ENCODE data around the gene STYK1.
"Not testable (repeated sequence)": the region's sequence is repeated elsewhere in the genome, so short reads cannot be mapped to it uniquely, and the experiment has no call there.

Gene STYK1

DNA sequence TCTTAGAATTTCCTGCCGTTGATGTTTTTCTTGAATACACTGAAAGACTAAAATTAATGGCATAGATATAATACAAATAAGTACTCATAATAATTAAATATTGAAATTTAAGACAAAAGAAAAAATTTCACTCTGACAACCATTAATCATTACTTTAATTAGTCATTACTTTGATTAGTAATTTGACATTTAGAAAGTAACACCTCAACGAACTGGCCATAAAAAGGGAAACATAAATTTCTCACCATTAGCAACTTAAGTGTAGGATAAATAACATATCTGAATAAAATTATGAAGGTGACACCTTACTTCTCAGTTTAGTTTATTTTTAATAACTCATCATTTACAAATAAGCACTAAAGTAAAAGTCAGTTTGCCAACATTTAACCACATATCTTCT is 78.0 kb downstream of the STYK1 start:
- Histone ChIP-seq H3K4me1 (ENCODE audit: insufficient read depth, low read length) (no peaks in the 10 kb centered on the region), H3K9ac (ENCODE audit: low read depth, low read length) (no peak overlapping the region), H3K36me3 (ENCODE audit: insufficient read depth, low read length) (peaks cover 13% of the 10 kb centered on the region), H3K9me3 (ENCODE audit: control insufficient read depth, insufficient read depth, low read length) (no peaks in the 10 kb centered on the region)

DNA sequence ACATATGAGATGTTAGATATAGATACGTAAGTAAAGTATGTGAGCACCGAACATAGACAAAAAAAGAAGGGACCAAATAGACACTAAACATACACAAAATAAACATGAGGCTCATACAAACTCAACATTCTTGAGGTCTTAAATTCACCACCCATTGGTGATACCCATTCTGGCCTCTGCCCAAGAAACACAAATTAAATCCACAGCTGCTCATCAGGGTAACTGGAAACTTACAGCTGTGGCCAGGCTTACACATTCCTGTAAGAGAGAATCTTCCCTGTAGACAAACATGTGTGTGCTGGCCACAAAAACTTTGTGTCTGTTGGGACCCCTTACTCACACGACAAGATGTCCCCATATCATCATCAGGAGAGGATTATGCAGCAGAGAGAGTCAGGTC is 82.9 kb downstream of the STYK1 start:
- H3K4me1 ChIP-seq (ENCODE audit: insufficient read depth, low read length), result no peaks in the 10 kb centered on the region
- H3K9me3 ChIP-seq (ENCODE audit: control insufficient read depth, insufficient read depth, low read length), result no peaks in the 10 kb centered on the region
- no peak overlapping the region for H3K9ac ChIP-seq (ENCODE audit: low read depth, low read length)
- H3K36me3 ChIP-seq (ENCODE audit: insufficient read depth, low read length), result peaks cover 9% of the 10 kb centered on the region; the same call in 1 of the 2 replicates

DNA sequence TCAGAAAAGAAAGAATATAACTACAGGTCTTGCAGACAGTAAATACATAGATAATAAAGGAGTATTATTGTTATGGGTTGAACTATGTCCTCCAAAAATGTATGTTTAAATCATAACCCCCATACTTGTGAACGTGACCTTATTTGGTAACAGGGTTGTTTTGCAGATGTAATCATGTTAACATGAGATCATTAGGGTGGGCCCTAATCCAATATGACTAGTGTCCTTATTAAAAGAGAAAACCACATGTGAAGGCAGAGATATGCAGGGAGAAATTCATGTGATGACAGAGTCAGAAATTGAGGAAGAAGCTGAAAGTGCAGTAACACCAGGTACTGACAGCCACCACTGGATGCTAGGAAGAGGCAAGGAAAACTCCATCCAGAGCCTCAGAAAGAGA is 89.4 kb downstream of the STYK1 start:
- Histone ChIP-seq H3K36me3 (ENCODE audit: insufficient read depth, low read length) (no peaks in the 10 kb centered on the region; the same call in 1 of the 2 replicates), H3K9me3 (ENCODE audit: control insufficient read depth, insufficient read depth, low read length) (no peaks in the 10 kb centered on the region; the same call in 1 of the 2 replicates), H3K9ac (ENCODE audit: low read depth, low read length) (no peak overlapping the region)

DNA sequence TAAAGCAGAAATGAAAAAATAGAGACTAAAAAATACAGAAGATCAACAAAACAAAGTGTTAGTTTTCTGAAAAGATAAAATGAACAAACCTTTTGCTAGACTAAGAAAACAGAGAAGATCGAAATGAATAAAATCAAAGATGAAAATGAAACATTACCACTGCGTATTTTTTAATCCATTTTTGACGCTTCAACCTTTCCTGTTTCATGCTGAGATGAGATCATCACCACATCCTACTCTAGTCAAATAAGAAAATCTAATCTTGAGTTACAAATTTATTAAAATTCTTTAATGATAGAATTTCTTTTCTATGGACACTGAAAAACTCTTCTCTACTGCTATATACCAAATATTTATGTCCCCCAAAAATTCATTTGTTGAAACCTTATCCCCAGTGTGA is 91.1 kb downstream of the STYK1 start:
- Histone ChIP-seq H3K36me3 (ENCODE audit: insufficient read depth, low read length) (no peaks in the 10 kb centered on the region; the same call in 1 of the 2 replicates), H3K9me3 (ENCODE audit: control insufficient read depth, insufficient read depth, low read length) (no peaks in the 10 kb centered on the region; the same call in 1 of the 2 replicates), H3K9ac (ENCODE audit: low read depth, low read length) (no peak overlapping the region), H3K4me1 (ENCODE audit: insufficient read depth, low read length) (no peaks in the 10 kb centered on the region)

More for the DNA sequence above, 89.4 kb downstream of the STYK1 start:
- no peaks in the 10 kb centered on the region for H3K4me1 ChIP-seq (ENCODE audit: insufficient read depth, low read length)

DNA sequence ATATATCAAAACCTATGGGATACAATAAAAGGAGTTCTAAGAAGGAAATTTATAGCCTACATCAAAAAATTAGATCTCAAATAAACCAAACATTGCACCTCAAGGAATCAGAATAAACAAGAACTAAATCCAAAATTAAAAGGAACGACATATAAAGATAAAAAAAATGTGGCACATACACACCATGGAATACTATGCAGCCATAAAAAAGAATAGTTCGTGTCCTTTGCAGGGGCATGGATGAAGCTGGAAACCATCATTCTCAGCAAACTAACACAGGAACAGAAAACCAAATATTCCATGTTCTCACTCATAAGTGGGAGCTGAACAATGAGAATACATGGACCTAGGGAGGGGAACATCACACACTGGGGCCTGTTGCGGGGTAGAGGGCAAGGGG is 91.7 kb downstream of the STYK1 start:
- not testable (repeated sequence) for H3K9ac ChIP-seq (ENCODE audit: low read depth, low read length); H3K4me1 ChIP-seq (ENCODE audit: insufficient read depth, low read length); H3K9me3 ChIP-seq (ENCODE audit: control insufficient read depth, insufficient read depth, low read length); H3K36me3 ChIP-seq (ENCODE audit: insufficient read depth, low read length)

DNA sequence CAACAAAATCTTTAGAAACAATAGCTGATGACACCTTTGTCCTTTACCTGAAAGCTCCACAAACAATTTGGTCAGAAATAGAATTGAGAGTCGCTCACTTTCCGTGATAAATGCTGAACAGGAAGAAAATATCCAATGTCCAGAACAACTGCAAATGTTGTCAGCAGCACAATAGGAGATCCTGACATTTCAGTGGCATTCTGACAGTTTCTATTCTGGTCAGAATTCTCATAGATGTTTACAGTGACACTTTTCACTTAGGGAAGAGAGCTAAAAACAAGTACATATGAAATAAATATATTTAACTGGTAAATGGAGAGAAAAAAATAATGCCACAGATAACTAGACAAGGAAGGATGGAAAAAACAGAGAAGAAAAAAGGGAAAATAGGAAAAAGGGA is 99.5 kb downstream of the STYK1 start:
- no peaks in the 10 kb centered on the region for H3K36me3 ChIP-seq (ENCODE audit: insufficient read depth, low read length)
- H3K9ac ChIP-seq (ENCODE audit: low read depth, low read length), result no peak overlapping the region
- peaks cover 6% of the 10 kb centered on the region for H3K4me1 ChIP-seq (ENCODE audit: insufficient read depth, low read length)
- peaks cover 3% of the 10 kb centered on the region; the same call in 1 of the 2 replicates for H3K9me3 ChIP-seq (ENCODE audit: control insufficient read depth, insufficient read depth, low read length)

DNA sequence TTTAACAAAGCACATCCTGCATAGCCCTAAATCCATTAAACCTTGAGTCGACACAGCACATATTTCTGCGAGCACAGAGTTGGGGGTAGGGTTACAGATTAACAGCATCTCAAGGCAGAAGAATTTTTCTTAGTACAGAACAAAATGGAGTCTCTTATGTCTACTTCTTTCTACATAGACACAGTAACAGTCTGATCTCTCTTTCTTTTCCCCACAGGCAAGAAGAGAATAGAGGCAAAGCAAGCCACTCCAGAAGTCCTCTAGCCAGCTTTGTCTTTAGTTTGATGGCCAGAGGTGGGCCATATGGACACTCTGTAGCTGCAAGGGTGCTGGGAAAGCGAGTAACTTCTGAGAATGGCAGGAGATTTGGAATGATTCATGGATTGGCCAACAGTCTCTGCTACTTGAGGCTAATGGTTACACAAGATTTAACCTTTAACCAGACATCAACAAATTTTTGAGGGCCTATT is 101.8 kb downstream of the STYK1 start:
- not testable (repeated sequence) for H3K4me1 ChIP-seq (ENCODE audit: insufficient read depth, low read length); H3K36me3 ChIP-seq (ENCODE audit: insufficient read depth, low read length); H3K9ac ChIP-seq (ENCODE audit: low read depth, low read length); H3K9me3 ChIP-seq (ENCODE audit: control insufficient read depth, insufficient read depth, low read length)

DNA sequence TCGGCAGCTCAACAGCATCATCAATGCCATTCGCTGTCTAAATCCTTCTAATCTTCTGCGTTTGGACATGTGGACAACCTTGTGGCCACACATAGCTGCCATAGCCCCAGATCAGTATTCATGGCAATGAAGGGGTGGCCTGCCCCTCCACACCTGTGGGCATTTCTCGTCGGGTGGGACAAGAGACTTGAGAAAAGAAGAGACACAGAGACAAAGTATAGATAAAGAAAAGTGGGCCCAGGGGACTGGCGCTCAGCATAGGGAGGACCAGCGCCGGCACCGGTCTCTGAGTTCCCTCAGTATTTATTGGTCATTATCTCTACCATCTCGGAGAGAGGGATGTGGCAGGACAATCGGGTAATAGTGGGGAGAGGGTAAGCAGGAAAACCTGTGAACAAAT is 102.7 kb downstream of the STYK1 start:
- Histone ChIP-seq H3K9ac (ENCODE audit: low read depth, low read length) (no peak overlapping the region), H3K4me1 (ENCODE audit: insufficient read depth, low read length) (peaks cover 6% of the 10 kb centered on the region), H3K9me3 (ENCODE audit: control insufficient read depth, insufficient read depth, low read length) (peaks cover 3% of the 10 kb centered on the region; the same call in 1 of the 2 replicates), H3K36me3 (ENCODE audit: insufficient read depth, low read length) (no peaks in the 10 kb centered on the region)
